HepG2 (cell line): ENCODE results near the gene MTA3. TPM values are rescaled to one million over a fixed set of nuclear protein-coding genes. Genes with fewer than 3 reads are reported as not detected.

ENCODE experiments used
- ATAC-seq: fragments of 200-7000 bp; cut with Tn5 transposase; 3 replicates; pipeline ENCODE4 v1.9.1; 2020; ENCODE audit warnings: mild to moderate bottlenecking, moderate library complexity
- BruUV-seq: library from RNA; stranded (reverse); fragments of 400-500 nt; replicated peaks from 2 replicates; lab custom pipeline; 2021; lab: Mats Ljungman, UMichigan
- CTCF ChIA-PET: fragments of 300-600 bp; formaldehyde crosslinking; extraction: SDS; loops from one replicate; lab custom pipeline; 2021; ENCODE audit warnings: low total read pairs, inconsistent platforms, low intra/inter-chr PET ratio; lab: Yijun Ruan, JAX
- POLR2A ChIA-PET: fragments of 350-600 bp; sonication (Branson Sonifier 250); formaldehyde crosslinking; loops from one replicate; lab custom pipeline; 2020; ENCODE audit warnings: antibody characterized with exemption, inconsistent platforms; lab: Yijun Ruan, JAX
- DNase-seq: peaks from one replicate; pipeline ENCODE4 v3.0.0-alpha.2; 2015; ENCODE audit warnings: low spot score
- FAIRE-seq: peaks from 3 replicates; lab custom pipeline; 2011; peaks lifted over from hg19 to GRCh38; lab: Jason Lieb, UNC
- H2AFZ ChIP-seq: one replicate; pipeline ENCODE4 v1.6.1; 2011; ENCODE audit warnings: low read length, inconsistent platforms
- H3K27ac ChIP-seq: fragments of 300-600 bp; 3 replicates; pipeline ENCODE4 v1.8.0; 2011; ENCODE audit warnings: mixed run types, mild to moderate bottlenecking, mixed read lengths, low read length, inconsistent platforms; ENCODE audit not compliant: insufficient read depth; ENCODE audit errors: extremely low read length
- H3K27me3 ChIP-seq, 2 experiments: fragments of 200-600 bp in 1 of 2; 2 replicates in 1 of 2; 3 replicates in 1 of 2; pipeline versions ENCODE4 v1.6.0 to v1.8.0; 2011; ENCODE audit warnings: low read length in 2 of 2, mild to moderate bottlenecking in 2 of 2, moderate library complexity in 2 of 2, inconsistent platforms in 1 of 2; ENCODE audit not compliant: insufficient read depth in 2 of 2, control insufficient read depth in 1 of 2
- H3K36me3 ChIP-seq, 2 experiments: fragments of 200-600 bp in 1 of 2; replicated peaks in 1 of 2; 2 replicates in 1 of 2; 3 replicates in 1 of 2; pipeline versions ENCODE4 v1.5.1 to v1.8.0; 2011; ENCODE audit warnings: low read length in 2 of 2, inconsistent platforms in 1 of 2; ENCODE audit not compliant: insufficient read depth in 2 of 2, control insufficient read depth in 1 of 2
- H3K4me1 ChIP-seq: 2 replicates; pipeline ENCODE4 v1.5.1; 2012; ENCODE audit warnings: low read length, inconsistent platforms; ENCODE audit not compliant: insufficient read depth
- H3K4me2 ChIP-seq: 2 replicates; pipeline ENCODE4 v1.6.0; 2011; ENCODE audit warnings: low read depth, low read length, inconsistent platforms
- H3K4me3 ChIP-seq, 3 experiments: fragments of 200-600 bp in 1 of 3; sonication (generic), shearing (Covaris generic) in 1 of 3; replicated peaks in 1 of 3; 2 replicates each; pipeline ENCODE4 v1.5.1; 2011 to 2016; ENCODE audit warnings: low read length in 3 of 3, inconsistent platforms in 2 of 3, low read depth in 2 of 3, mild to moderate bottlenecking in 2 of 3, control low read depth in 1 of 3, mixed read lengths in 1 of 3; ENCODE audit not compliant: insufficient read depth in 1 of 3
- H3K79me2 ChIP-seq: one replicate; pipeline ENCODE4 v1.6.1; 2011; ENCODE audit warnings: low read length, inconsistent platforms; ENCODE audit not compliant: insufficient read depth
- H3K9ac ChIP-seq: 2 replicates; pipeline ENCODE4 v1.6.0; 2011; ENCODE audit warnings: mild to moderate bottlenecking, low read depth, low read length, inconsistent platforms; ENCODE audit not compliant: insufficient read depth
- H3K9me3 ChIP-seq: 2 replicates; pipeline ENCODE4 v1.5.1; 2012; ENCODE audit warnings: mild to moderate bottlenecking, low read length
- H4K20me1 ChIP-seq: 2 replicates; pipeline ENCODE4 v1.6.0; 2011; ENCODE audit warnings: inconsistent platforms, mild to moderate bottlenecking, low read length, moderate library complexity; ENCODE audit not compliant: insufficient read depth
- ADNP ChIP-seq: sonication (generic); formaldehyde crosslinking; IDR thresholded peaks from 2 replicates; pipeline ENCODE4 v1.4.0; 2020; ENCODE audit warnings: missing genetic modification reagents
- BORCS8-MEF2B ChIP-seq: sonication (generic); formaldehyde crosslinking; IDR thresholded peaks from 2 replicates; pipeline ENCODE4 v1.8.0; 2022; ENCODE audit warnings: mild to moderate bottlenecking, missing genetic modification reagents
- HCFC1 ChIP-seq: fragments of 150-350 bp; IDR thresholded peaks from 2 replicates; pipeline ENCODE4 v1.6.1; 2014; ENCODE audit warnings: low read depth, low read length
- HOXA3 ChIP-seq: sonication (generic); formaldehyde crosslinking; IDR thresholded peaks from 2 replicates; pipeline ENCODE4 v1.5.0; 2020; ENCODE audit warnings: missing genetic modification reagents
- MAF1 ChIP-seq: sonication (generic); formaldehyde crosslinking; IDR thresholded peaks from 2 replicates; pipeline ENCODE4 v1.5.0; 2020; ENCODE audit warnings: missing genetic modification reagents, borderline replicate concordance
- NPAS2 ChIP-seq: sonication (generic); formaldehyde crosslinking; IDR thresholded peaks from 2 replicates; pipeline ENCODE4 v1.8.0; 2022; ENCODE audit warnings: mild to moderate bottlenecking, missing genetic modification reagents, borderline replicate concordance
- PHF5A ChIP-seq: IDR thresholded peaks from one replicate; pipeline ENCODE4 v1.6.1; 2018; ENCODE audit warnings: low read depth, missing genetic modification reagents; ENCODE audit not compliant: unreplicated experiment
- RFX1 ChIP-seq: fragments of 450-650 bp; IDR thresholded peaks from 2 replicates; pipeline ENCODE4 v1.6.1; 2017
- RORA ChIP-seq: sonication (generic); formaldehyde crosslinking; IDR thresholded peaks from 2 replicates; pipeline ENCODE4 v1.5.0; 2020; ENCODE audit warnings: mild to moderate bottlenecking, missing genetic modification reagents, moderate library complexity
- SUZ12 ChIP-seq: fragments of 150-350 bp; IDR thresholded peaks from 2 replicates; pipeline ENCODE4 v1.6.1; 2014; ENCODE audit warnings: low read depth, low read length
- TEAD2 ChIP-seq: sonication (generic); formaldehyde crosslinking; IDR thresholded peaks from 2 replicates; pipeline ENCODE4 v1.9.0; 2021; ENCODE audit warnings: missing genetic modification reagents
- TOE1 ChIP-seq: sonication (generic); formaldehyde crosslinking; IDR thresholded peaks from 2 replicates; pipeline ENCODE4 v1.4.0; 2020; ENCODE audit warnings: mild to moderate bottlenecking, missing genetic modification reagents
- ZFP62 ChIP-seq: sonication (generic); formaldehyde crosslinking; IDR thresholded peaks from 2 replicates; pipeline ENCODE4 v1.4.0; 2020; ENCODE audit warnings: missing genetic modification reagents
- ZNF232 ChIP-seq: sonication (generic); formaldehyde crosslinking; IDR thresholded peaks from 2 replicates; pipeline ENCODE4 v1.4.0; 2020; ENCODE audit warnings: missing genetic modification reagents, borderline replicate concordance
- ZNF263 ChIP-seq: sonication (generic); formaldehyde crosslinking; IDR thresholded peaks from 2 replicates; pipeline ENCODE4 v1.4.0; 2020; ENCODE audit warnings: missing genetic modification reagents
- ZNF350 ChIP-seq: sonication (generic); formaldehyde crosslinking; IDR thresholded peaks from 2 replicates; pipeline ENCODE4 v1.4.0; 2020; ENCODE audit warnings: mild to moderate bottlenecking, low read depth, missing genetic modification reagents, borderline replicate concordance
- ZNF501 ChIP-seq: sonication (generic); formaldehyde crosslinking; IDR thresholded peaks from 2 replicates; pipeline ENCODE4 v1.5.1; 2020; ENCODE audit warnings: mild to moderate bottlenecking, moderate library complexity, missing genetic modification reagents
- ZNF747 ChIP-seq: sonication (generic); formaldehyde crosslinking; IDR thresholded peaks from 2 replicates; pipeline ENCODE4 v1.8.1; 2023; ENCODE audit warnings: missing genetic modification reagents, mild to moderate bottlenecking, borderline replicate concordance
- ZNF781 ChIP-seq: sonication (generic); formaldehyde crosslinking; IDR thresholded peaks from 2 replicates; pipeline ENCODE4 v1.5.1; 2020; ENCODE audit warnings: borderline replicate concordance, mild to moderate bottlenecking, missing genetic modification reagents; ENCODE audit errors: not compliant biosample characterization
- ZNF816 ChIP-seq: sonication (generic); formaldehyde crosslinking; IDR thresholded peaks from 2 replicates; pipeline ENCODE4 v1.8.0; 2022; ENCODE audit warnings: missing genetic modification reagents, mild to moderate bottlenecking, borderline replicate concordance
- WGBS: methylation state at CpG from one replicate; pipeline ENCODE4 v1.1.6; 2017; ENCODE audit warnings: low lambda C conversion rate; 5-methylcytosine and 5-hydroxymethylcytosine counted together
- in situ Hi-C: cut with HindIII; loops from 2 replicates; pipeline ENCODE4 v1.10.0; 2017; ENCODE audit warnings: low pct_unique_long_range_greater_than_20kb; ENCODE audit not compliant: extremely low pct_ligation_motif_present
- intact Hi-C: fragments of 100-400 bp; cut with micrococcal nuclease; formaldehyde crosslinking; loops from one replicate; pipeline ENCODE4 v1.10.0; 2022; ENCODE audit not compliant: unreplicated experiment
- polyA plus RNA-seq, 8 experiments: library from polyadenylated mRNA; depleted of rRNA in 3 of 8; stranded (reverse) in 7 of 8; unstranded in 1 of 8; fragments of >200 nt; fragmentation: Illumina TruSeq in 4 of 8; extraction: Trizol in 4 of 8; gene quantifications; 2 replicates each; pipeline versions ENCODE4 v1.2.1 to v1.2.3, GENCODE V29; 2011 to 2016; ENCODE audit warnings: low read depth in 4 of 8, missing spikeins in 1 of 8, mixed read lengths in 1 of 8; ENCODE audit not compliant: insufficient read depth in 1 of 8
- total RNA-seq, 5 experiments: library from RNA; depleted of rRNA; stranded (reverse); fragments of >200 nt; fragmentation: Illumina TruSeq; extraction: Trizol; gene quantifications; 2 replicates each; pipeline ENCODE4 v1.2.3, GENCODE V29; 2016; ENCODE audit warnings: low read depth in 1 of 5
- TF ChIP-seq, protein P1 (sequence below): sonication (generic); formaldehyde crosslinking; IDR thresholded peaks from 2 replicates; pipeline ENCODE4 v1.4.0; 2020; ENCODE audit warnings: mild to moderate bottlenecking, missing genetic modification reagents

Gene MTA3
- total and polyA plus RNA-seq, 2 of the 13 experiments (the other 11 are each of a cell fraction or from before 2014, with no cell fraction given) = 48.8 to 77.8 TPM

DNA sequence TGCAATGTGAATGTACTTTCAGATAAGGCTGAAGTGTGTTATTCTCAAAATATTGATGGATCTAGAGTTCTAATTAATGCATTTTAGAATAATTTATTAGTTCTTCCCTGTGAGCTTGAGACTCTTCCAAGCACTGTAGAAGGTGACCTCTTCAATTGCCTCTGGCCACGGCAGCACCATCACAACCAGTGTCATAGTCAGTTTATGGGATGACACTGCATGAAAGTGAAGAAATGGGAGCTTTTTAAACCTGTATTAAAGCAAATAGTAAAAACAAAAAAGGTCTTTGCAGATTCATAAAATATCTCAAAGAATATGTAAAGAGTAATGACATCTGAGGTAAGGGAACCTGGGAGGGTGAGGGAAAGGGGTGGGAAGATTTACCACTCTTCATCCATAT, 143.5 kb downstream of the MTA3 start (continued):
- no peak for TF ChIP-seq BORCS8-MEF2B (CRISPR knock-in tag)
- TF ChIP-seq ZNF747 (CRISPR knock-in tag) = no peak
- TF ChIP-seq TOE1 (CRISPR knock-in tag) = no peak
- TF ChIP-seq NPAS2 (CRISPR knock-in tag) = no peak
- TF ChIP-seq, protein P1, sequence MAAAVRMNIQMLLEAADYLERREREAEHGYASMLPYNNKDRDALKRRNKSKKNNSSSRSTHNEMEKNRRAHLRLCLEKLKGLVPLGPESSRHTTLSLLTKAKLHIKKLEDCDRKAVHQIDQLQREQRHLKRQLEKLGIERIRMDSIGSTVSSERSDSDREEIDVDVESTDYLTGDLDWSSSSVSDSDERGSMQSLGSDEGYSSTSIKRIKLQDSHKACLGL (CRISPR knock-in tag) = no peak
- TF ChIP-seq ZNF501 (CRISPR knock-in tag) = no peak
- TF ChIP-seq ZNF232 (CRISPR knock-in tag) = no peak
- no peak for TF ChIP-seq ZNF263 (CRISPR knock-in tag)
- no peak for TF ChIP-seq ZNF350 (CRISPR knock-in tag)
- no peak for TF ChIP-seq HOXA3 (CRISPR knock-in tag)

DNA sequence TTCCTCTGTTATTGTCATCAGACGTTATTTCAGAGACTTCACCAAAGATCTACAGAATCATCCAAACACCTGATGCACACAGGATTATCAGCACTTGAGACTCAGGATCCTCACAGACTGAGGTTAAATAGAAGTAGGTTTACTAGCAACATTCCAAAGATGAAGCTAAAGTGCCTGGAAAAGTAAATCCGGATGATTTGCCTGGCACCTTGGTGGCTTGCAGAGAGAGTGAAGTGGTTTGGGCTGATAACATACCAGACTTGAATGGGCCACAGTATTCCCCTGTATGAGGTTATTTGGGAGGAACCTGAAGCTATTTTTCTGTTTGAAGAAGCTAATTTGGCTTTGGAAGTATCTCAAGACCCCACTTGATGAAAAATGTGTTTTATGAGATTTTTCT, 144.5 kb downstream of the MTA3 start:
- CTCF ChIA-PET = no interaction called here
- H3K4me2 ChIP-seq = no peak overlapping the region
- DNase-seq = no peak
- no peaks in the 10 kb centered on the region for H3K4me1 ChIP-seq
- H3K9me3 ChIP-seq = no peaks in the 10 kb centered on the region
- TF ChIP-seq RFX1 = no peak
- no peak for TF ChIP-seq TEAD2 (CRISPR knock-in tag)
- TF ChIP-seq ZFP62 = no peak
- TF ChIP-seq ZNF781 (CRISPR knock-in tag) = no peak
- no peak for TF ChIP-seq PHF5A (CRISPR knock-in tag)
- no peak for TF ChIP-seq MAF1
- no peak for TF ChIP-seq HCFC1
- no peak for TF ChIP-seq ADNP
- no peak for TF ChIP-seq RORA (CRISPR knock-in tag)
- no peak for TF ChIP-seq SUZ12
- no peak for TF ChIP-seq BORCS8-MEF2B (CRISPR knock-in tag)
- TF ChIP-seq ZNF816 (CRISPR knock-in tag) = no peak
- no peaks in the 10 kb centered on the region for H4K20me1 ChIP-seq
- BruUV-seq = no TSS peak
- H2AFZ ChIP-seq = no peak overlapping the region
- ATAC-seq = no peak
- H3K79me2 ChIP-seq = no peaks in the 10 kb centered on the region
- no peak overlapping the region for H3K4me3 ChIP-seq
- intact Hi-C loops (no loop called here), in situ Hi-C loops (no loop called here)
- POLR2A ChIA-PET = no interaction called here
- H3K27me3 ChIP-seq = no peaks in the 10 kb centered on the region
- no peak overlapping the region for H3K9ac ChIP-seq
- H3K36me3 ChIP-seq = peaks cover 8 to 21% of the 10 kb centered on the region in 2 experiments
- no peak for FAIRE-seq
- no peak overlapping the region for H3K27ac ChIP-seq
- 97% methylated on average over 2 of the region's 2 CpGs for WGBS
